Measurements from ENCODE around the gene KIF1C.

DNA sequence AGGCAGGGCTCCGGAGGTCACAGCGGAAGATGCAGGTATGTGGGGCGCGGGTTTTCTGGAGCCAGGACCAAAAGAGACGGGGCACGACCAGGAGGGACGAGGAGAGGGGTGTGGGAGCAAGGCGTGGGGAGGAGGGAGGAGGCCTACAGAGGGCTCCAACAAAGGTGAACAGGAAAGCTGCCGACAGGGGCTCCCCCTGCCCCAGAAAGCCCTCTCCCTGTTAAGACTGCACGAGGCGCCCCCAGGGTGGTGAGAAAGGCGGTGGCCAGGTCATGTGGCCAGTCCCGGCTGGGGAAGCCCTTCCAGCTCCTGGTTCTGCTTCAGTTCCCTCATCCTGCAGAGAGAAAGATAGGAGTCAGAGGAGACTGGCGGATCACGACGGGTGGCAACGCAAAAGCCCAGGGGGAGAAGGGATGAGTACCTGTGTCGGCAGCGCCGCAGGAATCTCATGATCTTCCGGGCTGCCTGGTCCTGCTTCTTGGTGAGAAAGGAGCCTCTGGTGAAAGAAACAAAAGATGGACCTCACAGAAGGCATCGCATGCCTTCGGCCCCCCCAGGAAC lies 29.2 kb upstream of the KIF1C start:
- TF ChIP-seq, protein P1, sequence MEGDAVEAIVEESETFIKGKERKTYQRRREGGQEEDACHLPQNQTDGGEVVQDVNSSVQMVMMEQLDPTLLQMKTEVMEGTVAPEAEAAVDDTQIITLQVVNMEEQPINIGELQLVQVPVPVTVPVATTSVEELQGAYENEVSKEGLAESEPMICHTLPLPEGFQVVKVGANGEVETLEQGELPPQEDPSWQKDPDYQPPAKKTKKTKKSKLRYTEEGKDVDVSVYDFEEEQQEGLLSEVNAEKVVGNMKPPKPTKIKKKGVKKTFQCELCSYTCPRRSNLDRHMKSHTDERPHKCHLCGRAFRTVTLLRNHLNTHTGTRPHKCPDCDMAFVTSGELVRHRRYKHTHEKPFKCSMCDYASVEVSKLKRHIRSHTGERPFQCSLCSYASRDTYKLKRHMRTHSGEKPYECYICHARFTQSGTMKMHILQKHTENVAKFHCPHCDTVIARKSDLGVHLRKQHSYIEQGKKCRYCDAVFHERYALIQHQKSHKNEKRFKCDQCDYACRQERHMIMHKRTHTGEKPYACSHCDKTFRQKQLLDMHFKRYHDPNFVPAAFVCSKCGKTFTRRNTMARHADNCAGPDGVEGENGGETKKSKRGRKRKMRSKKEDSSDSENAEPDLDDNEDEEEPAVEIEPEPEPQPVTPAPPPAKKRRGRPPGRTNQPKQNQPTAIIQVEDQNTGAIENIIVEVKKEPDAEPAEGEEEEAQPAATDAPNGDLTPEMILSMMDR (IDR thresholded peaks at IDR 0.05) = no peak
- TF ChIP-seq POLR2A (IDR thresholded peaks at IDR 0.05) = no peak
